GM12878 (cell line): ENCODE results near the gene ANO7. TPM values are rescaled to one million over a fixed set of nuclear protein-coding genes. Genes with fewer than 3 reads are reported as not detected.

ENCODE experiments used
- ATAC-seq: fragments of 200-7000 bp; cut with Tn5 transposase; 3 replicates; pipeline ENCODE4 v1.9.1; 2020; ENCODE audit warnings: mild to moderate bottlenecking, moderate library complexity
- BruUV-seq: library from RNA; stranded (reverse); fragments of 400-500 nt; replicated peaks from 2 replicates; lab custom pipeline; 2021; lab: Mats Ljungman, UMichigan
- CTCF ChIA-PET: fragments of 300-600 bp; sonication (Branson Sonifier 250); formaldehyde crosslinking; extraction: SDS; loops from one replicate; lab custom pipeline; 2021; ENCODE audit warnings: inconsistent platforms; lab: Yijun Ruan, JAX
- POLR2A ChIA-PET: fragments of 350-600 bp; formaldehyde crosslinking; extraction: SDS; loops from one replicate; lab custom pipeline; 2021; ENCODE audit warnings: inconsistent platforms; lab: Charles Lee
- RAD21 ChIA-PET: fragments of 300-600 bp; sonication (Branson Sonifier 250); formaldehyde crosslinking; loops from one replicate; lab custom pipeline; 2023; ENCODE audit warnings: antibody characterized with exemption; ENCODE audit not compliant: unreplicated experiment; lab: Charles Lee
- SMC1A ChIA-PET: fragments of 300-600 bp; sonication (Branson Sonifier 250); formaldehyde crosslinking; loops from one replicate; lab custom pipeline; 2023; ENCODE audit not compliant: unreplicated experiment, uncharacterized antibody; lab: Charles Lee
- DNase-seq: peaks from one replicate; pipeline ENCODE4 v3.0.0-alpha.2; 2011; ENCODE audit warnings: low read depth, low spot score
- FAIRE-seq: peaks from 3 replicates; lab custom pipeline; 2011; peaks lifted over from hg19 to GRCh38; lab: Jason Lieb, UNC
- H2AFZ ChIP-seq: 2 replicates; pipeline ENCODE4 v1.6.0; 2011; ENCODE audit warnings: low read depth, low read length, control low read depth; ENCODE audit not compliant: control insufficient read depth
- H3K27ac ChIP-seq: 2 replicates; pipeline ENCODE4 v1.5.1; 2011; ENCODE audit warnings: control low read depth; ENCODE audit not compliant: control insufficient read depth, insufficient read depth
- H3K27me3 ChIP-seq, 2 experiments: replicated peaks in 1 of 2; 2 replicates each; pipeline versions ENCODE4 v1.6.0 to v1.6.1; 2011; ENCODE audit warnings: low read length in 1 of 2; ENCODE audit not compliant: control insufficient read depth in 2 of 2, insufficient read depth in 2 of 2
- H3K36me3 ChIP-seq, 2 experiments: 2 replicates each; pipeline ENCODE4 v1.5.1; 2011; ENCODE audit warnings: low read length in 1 of 2; ENCODE audit not compliant: control insufficient read depth in 2 of 2, insufficient read depth in 2 of 2
- H3K4me1 ChIP-seq: 2 replicates; pipeline ENCODE4 v1.6.1; 2011; ENCODE audit warnings: mild to moderate bottlenecking, low read length, moderate library complexity, mixed read lengths; ENCODE audit not compliant: control insufficient read depth, insufficient read depth
- H3K4me2 ChIP-seq: 2 replicates; pipeline ENCODE4 v1.6.0; 2011; ENCODE audit warnings: control low read depth; ENCODE audit not compliant: control insufficient read depth, insufficient read depth
- H3K4me3 ChIP-seq: fragments of 200-600 bp; sonication (generic); 2 replicates; pipeline ENCODE4 v1.5.1; 2016
- H3K79me2 ChIP-seq: 2 replicates; pipeline ENCODE4 v1.6.0; 2011; ENCODE audit warnings: low read length; ENCODE audit not compliant: control insufficient read depth, insufficient read depth
- H3K9ac ChIP-seq: 2 replicates; pipeline ENCODE4 v1.8.0; 2011; ENCODE audit warnings: low read length, control low read depth, mixed read lengths; ENCODE audit not compliant: control insufficient read depth, insufficient read depth
- H3K9me3 ChIP-seq: replicated peaks from 3 replicates; pipeline ENCODE4 v1.5.1; 2011; ENCODE audit warnings: mild to moderate bottlenecking, low read length; ENCODE audit not compliant: control insufficient read depth, insufficient read depth
- H4K20me1 ChIP-seq: 2 replicates; pipeline ENCODE4 v1.6.0; 2011; ENCODE audit not compliant: control insufficient read depth, insufficient read depth
- EED ChIP-seq: sonication (generic); IDR thresholded peaks from 2 replicates; pipeline ENCODE4 v1.6.1; 2016; ENCODE audit warnings: antibody characterized with exemption, low read depth
- IKZF1 ChIP-seq: fragments of 450-650 bp; conservative IDR thresholded peaks from 2 replicates; pipeline ENCODE4 v1.6.1; 2017; ENCODE audit warnings: antibody characterized with exemption, mild to moderate bottlenecking
- IKZF2 ChIP-seq, 2 experiments: fragments of 450-650 bp; IDR thresholded peaks; 2 replicates each; pipeline ENCODE4 v1.6.1; 2017; ENCODE audit warnings: mild to moderate bottlenecking in 2 of 2, moderate library complexity in 2 of 2
- POLR2AphosphoS5 ChIP-seq: IDR thresholded peaks from 2 replicates; pipeline ENCODE4 v1.6.1; 2011; ENCODE audit warnings: mild to moderate bottlenecking, low read length, inconsistent platforms
- SPI1 ChIP-seq: IDR thresholded peaks from 2 replicates; pipeline ENCODE4 v1.6.1; 2011; ENCODE audit warnings: low read depth, mild to moderate bottlenecking, low read length, moderate library complexity, borderline replicate concordance; ENCODE audit not compliant: insufficient read depth
- TCF12 ChIP-seq: IDR thresholded peaks from 2 replicates; pipeline ENCODE4 v1.6.1; 2011; ENCODE audit warnings: low read depth, mild to moderate bottlenecking, low read length
- WGBS: methylation state at CpG from one replicate; pipeline ENCODE4 v1.1.6; 2016; ENCODE audit warnings: low lambda C conversion rate; ENCODE audit not compliant: insufficient replicate concordance, insufficient coverage; ENCODE audit errors: missing lambda C conversion rate; 5-methylcytosine and 5-hydroxymethylcytosine counted together
- in situ Hi-C: fragments of 300-500 bp; cut with MboI; formaldehyde crosslinking; loops from 9 replicates; pipeline ENCODE4 v1.14.3; 2018; ENCODE audit warnings: mixed read lengths
- intact Hi-C: fragments of 100-400 bp; cut with micrococcal nuclease; formaldehyde crosslinking; loops from one replicate; pipeline ENCODE4 v1.14.2; 2022; ENCODE audit not compliant: unreplicated experiment
- polyA plus RNA-seq, 11 experiments: library from polyadenylated mRNA; depleted of rRNA in 4 of 11; unstranded in 6 of 11; stranded (reverse) in 5 of 11; fragments of >200 nt; fragmentation: Nextera tagmentation in 4 of 11; fragmentation: Illumina TruSeq in 1 of 11; extraction: Ambion mirVana in 4 of 11; extraction: Trizol in 1 of 11; gene quantifications; 1 replicate in 1 of 11; 2 replicates in 10 of 11; pipeline versions ENCODE4 v1.2.1 to v1.2.3, GENCODE V29; 2011 to 2016; ENCODE audit warnings: inconsistent platforms in 2 of 11, missing spikeins in 2 of 11, low read depth in 1 of 11
- total RNA-seq, 4 experiments: library from RNA; depleted of rRNA in 3 of 4; stranded (reverse); fragments of >200 nt in 3 of 4; fragmentation: Illumina TruSeq in 1 of 4; extraction: Trizol in 1 of 4; gene quantifications; 2 replicates each; pipeline versions ENCODE4 v1.2.1 to v1.2.3, GENCODE V29; 2013 to 2021
- TF ChIP-seq, protein P1 (sequence below): fragments of 450-650 bp; IDR thresholded peaks from 2 replicates; pipeline ENCODE4 v1.6.1; 2016; ENCODE audit warnings: mild to moderate bottlenecking, moderate library complexity, borderline replicate concordance

Gene ANO7
- total and polyA plus RNA-seq, 10 of the 15 experiments (the other 5 are each of a cell fraction or from before 2014, with no cell fraction given) = 0.08 to 1.4 (median 0.44) TPM

DNA sequence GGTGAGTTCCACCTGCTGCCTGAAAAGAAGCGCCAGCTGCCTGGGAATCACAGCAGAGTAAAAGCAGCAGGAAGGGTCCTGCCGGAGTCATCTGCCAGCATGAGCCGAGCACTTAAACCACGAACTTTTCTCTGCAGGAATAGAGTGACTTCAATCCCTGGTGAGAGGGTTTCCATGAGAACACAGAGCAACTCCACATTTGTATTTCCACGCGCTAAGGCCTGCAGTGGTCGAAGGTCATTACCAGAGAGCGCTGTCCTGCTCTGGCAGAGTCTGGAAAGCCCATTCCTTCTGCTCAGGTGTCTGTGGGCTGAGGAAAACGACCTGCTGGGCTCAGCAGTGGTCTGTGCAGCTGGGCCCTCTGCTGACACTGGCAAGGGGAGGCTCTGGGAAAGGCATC is 45.9 kb upstream of the ANO7 start (continued):
- TF ChIP-seq, protein P1, sequence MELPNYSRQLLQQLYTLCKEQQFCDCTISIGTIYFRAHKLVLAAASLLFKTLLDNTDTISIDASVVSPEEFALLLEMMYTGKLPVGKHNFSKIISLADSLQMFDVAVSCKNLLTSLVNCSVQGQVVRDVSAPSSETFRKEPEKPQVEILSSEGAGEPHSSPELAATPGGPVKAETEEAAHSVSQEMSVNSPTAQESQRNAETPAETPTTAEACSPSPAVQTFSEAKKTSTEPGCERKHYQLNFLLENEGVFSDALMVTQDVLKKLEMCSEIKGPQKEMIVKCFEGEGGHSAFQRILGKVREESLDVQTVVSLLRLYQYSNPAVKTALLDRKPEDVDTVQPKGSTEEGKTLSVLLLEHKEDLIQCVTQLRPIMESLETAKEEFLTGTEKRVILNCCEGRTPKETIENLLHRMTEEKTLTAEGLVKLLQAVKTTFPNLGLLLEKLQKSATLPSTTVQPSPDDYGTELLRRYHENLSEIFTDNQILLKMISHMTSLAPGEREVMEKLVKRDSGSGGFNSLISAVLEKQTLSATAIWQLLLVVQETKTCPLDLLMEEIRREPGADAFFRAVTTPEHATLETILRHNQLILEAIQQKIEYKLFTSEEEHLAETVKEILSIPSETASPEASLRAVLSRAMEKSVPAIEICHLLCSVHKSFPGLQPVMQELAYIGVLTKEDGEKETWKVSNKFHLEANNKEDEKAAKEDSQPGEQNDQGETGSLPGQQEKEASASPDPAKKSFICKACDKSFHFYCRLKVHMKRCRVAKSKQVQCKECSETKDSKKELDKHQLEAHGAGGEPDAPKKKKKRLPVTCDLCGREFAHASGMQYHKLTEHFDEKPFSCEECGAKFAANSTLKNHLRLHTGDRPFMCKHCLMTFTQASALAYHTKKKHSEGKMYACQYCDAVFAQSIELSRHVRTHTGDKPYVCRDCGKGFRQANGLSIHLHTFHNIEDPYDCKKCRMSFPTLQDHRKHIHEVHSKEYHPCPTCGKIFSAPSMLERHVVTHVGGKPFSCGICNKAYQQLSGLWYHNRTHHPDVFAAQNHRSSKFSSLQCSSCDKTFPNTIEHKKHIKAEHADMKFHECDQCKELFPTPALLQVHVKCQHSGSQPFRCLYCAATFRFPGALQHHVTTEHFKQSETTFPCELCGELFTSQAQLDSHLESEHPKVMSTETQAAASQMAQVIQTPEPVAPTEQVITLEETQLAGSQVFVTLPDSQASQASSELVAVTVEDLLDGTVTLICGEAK = no peak
- TF ChIP-seq EED (no peak), TCF12 (no peak)

GRCh38 chr2:241146286-241146685 is 42.2 kb upstream of the ANO7 start:
- Histone ChIP-seq H3K79me2 (peaks cover 37% of the 10 kb centered on the region), H2AFZ (no peak overlapping the region), H3K4me1 (peaks cover 16% of the 10 kb centered on the region), H4K20me1 (no peaks in the 10 kb centered on the region), H3K36me3 (no peaks in the 10 kb centered on the region; a peak in 1 of 4 replicates), H3K4me3 (no peak overlapping the region), H3K27ac (no peak overlapping the region), H3K27me3 (no peaks in the 10 kb centered on the region), H3K4me2 (peak overlapping the region; percentile 19; the same call in 1 of the 2 replicates), H3K9me3 (no peaks in the 10 kb centered on the region), H3K9ac (no peak overlapping the region)
- WGBS = 58% methylated on average over 4 of the region's 4 CpGs
- intact Hi-C loops = loop anchor here (5.0 to 10.0 kb wide), 2 partner anchors 44 to 61 kb away; partner anchors contain the start of gene MTERF4
- RAD21 ChIA-PET = interaction anchor here (0.9 to 1.2 kb wide), 2 partner anchors 9 to 46 kb away, joined by 3 to 4 read pairs; no protein-coding TSS in a partner anchor
- SMC1A ChIA-PET = interaction anchor here (0.8 to 6.2 kb wide), 6 partner anchors 17 to 72 kb away, joined by 3 to 45 read pairs (median 3); partner anchors contain the start of gene MTERF4
- ATAC-seq = no peak
- in situ Hi-C loops = no loop called here
- DNase-seq = no peak
- CTCF ChIA-PET = no interaction called here
- TF ChIP-seq SPI1 = peak; percentile 42; the same call in 1 of the 2 replicates
- TF ChIP-seq IKZF2 (IDR thresholded peaks at IDR 0.05) = peak; percentile 40 to 58; a peak in 1 of 4 replicates
- peak; percentile 30; the same call in 1 of the 2 replicates for TF ChIP-seq IKZF1
- no peak for TF ChIP-seq POLR2AphosphoS5
- POLR2A ChIA-PET = interaction anchor here (1.0 to 1.2 kb wide), 2 partner anchors 13 to 33 kb away, joined by 3 read pairs; no protein-coding TSS in a partner anchor
- FAIRE-seq = no peak
- BruUV-seq = no TSS peak
